AG09319 (cell line): ENCODE results near the gene CR1.

ENCODE experiments used
- DNase-seq: peaks from one replicate; pipeline ENCODE4 v3.0.0-alpha.2; 2010; ENCODE audit warnings: low read depth; ENCODE audit errors: extremely low read depth
- TF ChIP-seq, protein P1 (sequence below): IDR thresholded peaks from 2 replicates; pipeline ENCODE4 v1.5.1; 2011; ENCODE audit warnings: low read depth, mild to moderate bottlenecking, inconsistent platforms, low read length, moderate library complexity

CR1 gene

DNA sequence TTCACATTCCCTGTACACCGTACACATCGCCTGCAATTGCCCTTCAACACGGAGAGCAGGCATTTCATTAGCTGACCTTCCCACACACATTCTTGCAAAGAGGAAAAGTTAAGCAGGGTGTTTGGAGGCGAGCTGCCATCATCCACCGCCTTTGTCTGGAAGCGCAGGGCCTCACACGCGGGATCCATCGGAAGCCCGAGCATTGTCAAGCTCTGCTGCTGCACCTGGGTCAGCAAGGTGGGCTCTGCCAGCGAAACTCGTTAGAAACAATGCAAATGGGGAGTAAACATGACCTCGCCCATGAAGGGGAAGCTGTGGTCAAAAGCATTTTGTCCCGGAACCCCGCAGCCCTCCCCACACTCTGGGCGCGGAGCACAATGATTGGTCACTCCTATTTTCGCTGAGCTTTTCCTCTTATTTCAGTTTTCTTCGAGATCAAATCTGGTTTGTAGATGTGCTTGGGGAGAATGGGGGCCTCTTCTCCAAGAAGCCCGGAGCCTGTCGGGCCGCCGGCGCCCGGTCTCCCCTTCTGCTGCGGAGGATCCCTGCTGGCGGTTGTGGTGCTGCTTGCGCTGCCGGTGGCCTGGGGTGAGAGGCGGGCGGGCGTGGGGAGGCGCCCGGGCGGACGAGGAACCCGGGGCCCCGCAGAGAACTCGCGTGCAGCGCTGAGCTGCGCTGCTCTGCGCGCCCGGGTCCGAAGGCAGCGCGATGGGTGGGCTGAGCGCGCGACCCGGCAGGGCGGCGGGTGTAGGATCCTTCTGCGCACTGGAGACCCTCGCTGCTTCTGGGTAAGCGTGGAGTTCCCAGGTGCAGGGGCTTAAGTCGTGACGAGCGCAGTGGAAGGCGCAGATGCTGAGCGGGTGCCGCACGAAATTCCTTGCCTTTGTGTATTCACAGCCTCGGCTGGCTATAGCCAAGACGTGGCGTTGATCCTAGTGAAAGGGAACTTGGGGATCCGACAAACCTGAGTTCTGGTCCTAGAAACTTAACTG lies at the start of gene CR1:
Gene CR1, plus strand, starts transcription at position 357 of the 992 bp plus-strand sequence. Its CDS starts 111 bp downstream, at position 468.
- DNase-seq = no peak
- TF ChIP-seq, protein P1, sequence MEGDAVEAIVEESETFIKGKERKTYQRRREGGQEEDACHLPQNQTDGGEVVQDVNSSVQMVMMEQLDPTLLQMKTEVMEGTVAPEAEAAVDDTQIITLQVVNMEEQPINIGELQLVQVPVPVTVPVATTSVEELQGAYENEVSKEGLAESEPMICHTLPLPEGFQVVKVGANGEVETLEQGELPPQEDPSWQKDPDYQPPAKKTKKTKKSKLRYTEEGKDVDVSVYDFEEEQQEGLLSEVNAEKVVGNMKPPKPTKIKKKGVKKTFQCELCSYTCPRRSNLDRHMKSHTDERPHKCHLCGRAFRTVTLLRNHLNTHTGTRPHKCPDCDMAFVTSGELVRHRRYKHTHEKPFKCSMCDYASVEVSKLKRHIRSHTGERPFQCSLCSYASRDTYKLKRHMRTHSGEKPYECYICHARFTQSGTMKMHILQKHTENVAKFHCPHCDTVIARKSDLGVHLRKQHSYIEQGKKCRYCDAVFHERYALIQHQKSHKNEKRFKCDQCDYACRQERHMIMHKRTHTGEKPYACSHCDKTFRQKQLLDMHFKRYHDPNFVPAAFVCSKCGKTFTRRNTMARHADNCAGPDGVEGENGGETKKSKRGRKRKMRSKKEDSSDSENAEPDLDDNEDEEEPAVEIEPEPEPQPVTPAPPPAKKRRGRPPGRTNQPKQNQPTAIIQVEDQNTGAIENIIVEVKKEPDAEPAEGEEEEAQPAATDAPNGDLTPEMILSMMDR = no peak

DNA sequence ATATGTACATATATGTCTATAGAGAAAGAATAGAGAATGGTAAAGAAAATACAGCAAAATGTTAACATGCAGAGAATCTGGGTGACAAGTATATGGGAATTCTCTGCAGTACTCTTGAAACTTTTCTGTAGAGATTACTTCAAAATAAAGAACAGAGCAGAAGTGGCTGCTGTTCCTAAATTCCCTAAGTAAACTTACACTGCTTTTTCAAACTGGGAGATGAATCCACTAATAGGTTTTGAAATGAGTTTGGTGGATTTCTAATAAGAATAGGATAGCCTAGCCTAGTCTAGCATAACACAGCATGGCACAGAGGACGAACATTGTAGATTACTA lies 42.3 kb upstream of the CR1 start:
- TF ChIP-seq, protein P1 = no peak
- no peak for DNase-seq

DNA sequence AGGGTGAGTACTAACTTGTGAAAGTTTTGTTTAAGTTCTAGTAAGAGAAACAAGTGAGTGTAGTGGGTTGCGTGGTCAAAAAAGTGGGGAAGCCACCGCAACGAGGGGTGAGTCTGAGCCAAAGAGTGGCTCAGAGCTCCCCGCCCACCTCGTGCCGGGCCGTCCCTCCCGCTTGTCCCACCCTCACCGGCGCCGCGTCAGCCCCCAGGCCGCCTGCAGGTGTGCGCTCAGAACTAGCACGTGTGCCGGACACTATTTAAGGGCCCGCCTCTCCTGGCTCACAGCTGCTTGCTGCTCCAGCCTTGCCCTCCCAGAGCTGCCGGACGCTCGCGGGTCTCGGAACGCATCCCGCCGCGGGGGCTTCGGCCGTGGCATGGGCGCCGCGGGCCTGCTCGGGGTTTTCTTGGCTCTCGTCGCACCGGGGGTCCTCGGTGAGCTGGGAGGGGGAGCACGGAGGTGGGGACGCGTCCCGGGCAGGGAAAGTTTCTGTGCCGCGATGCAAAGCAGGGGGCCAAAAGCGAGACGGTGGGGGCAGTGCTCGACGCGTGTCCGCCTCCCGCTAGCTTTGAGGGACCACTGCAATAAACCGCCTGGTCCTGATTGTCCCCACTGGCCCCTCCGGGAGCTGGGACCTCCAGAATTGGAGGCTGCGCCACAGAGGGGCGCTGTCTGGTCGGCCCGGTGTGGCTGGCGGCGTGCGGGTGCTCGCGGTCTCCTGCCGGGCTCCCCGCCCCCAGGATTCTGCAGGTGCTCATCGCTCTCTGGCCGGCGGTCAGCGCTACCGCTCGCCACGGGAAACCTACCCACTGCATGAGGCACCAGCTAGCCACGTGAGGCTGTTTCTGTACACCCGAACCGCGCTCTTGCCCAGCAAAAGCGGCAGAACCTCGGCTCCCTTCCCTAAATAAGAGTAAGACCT lies 41.7 kb upstream of the CR1 start, which contains the start of gene CR2:
Gene CR2, plus strand, starts transcription at position 283 of the 919 bp plus-strand sequence. Its CDS starts 91 bp downstream, at position 374.
- no peak for DNase-seq
- TF ChIP-seq, protein P1 = no peak

DNA sequence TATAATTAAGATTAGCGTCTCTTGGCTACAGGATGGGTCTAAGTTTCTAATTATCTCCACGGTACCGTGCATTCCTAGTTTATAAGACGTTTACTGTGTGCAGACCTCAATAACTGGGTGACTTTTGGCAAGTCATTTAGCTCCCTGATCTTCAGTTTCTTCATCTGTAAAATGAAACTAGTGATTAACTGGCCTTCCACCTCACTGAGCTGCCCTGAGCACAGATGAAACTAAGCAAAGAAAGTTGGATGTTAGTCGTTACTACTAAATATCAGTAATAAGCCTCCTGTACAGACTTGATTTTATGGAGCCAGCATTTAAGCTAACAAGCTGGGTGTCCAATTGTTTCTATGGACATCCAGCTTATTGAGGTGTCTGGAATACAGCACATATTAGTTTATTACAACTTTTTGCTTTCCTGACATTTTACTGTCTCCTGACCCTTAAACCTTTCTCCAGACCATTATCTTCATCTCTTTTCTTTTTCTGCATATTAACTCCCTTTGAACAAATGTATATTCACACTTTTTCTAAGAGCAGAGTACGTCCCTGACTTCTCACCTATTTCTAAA lies 40.7 kb upstream of the CR1 start:
- TF ChIP-seq, protein P1 = no peak
- no peak for DNase-seq

DNA sequence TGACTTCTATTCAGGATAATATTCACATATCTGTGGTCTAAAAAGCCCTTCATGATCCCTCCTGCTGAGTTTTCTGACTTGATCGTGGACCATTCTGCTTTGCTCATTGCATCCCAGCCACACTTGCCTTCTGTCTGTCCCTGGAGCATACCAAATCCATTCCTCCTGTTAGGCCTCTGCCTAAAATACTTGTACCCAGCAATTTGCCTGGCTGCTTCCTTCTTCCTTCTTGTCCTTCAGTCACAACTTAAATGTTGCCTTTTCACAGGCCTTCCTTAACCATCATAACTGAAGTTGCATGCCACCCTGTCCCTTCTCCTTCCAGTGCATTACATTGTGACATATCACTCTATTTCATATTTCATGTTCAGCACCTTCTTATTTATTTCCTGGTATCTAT lies 37.5 kb upstream of the CR1 start:
- DNase-seq = no peak
- TF ChIP-seq, protein P1 = no peak

DNA sequence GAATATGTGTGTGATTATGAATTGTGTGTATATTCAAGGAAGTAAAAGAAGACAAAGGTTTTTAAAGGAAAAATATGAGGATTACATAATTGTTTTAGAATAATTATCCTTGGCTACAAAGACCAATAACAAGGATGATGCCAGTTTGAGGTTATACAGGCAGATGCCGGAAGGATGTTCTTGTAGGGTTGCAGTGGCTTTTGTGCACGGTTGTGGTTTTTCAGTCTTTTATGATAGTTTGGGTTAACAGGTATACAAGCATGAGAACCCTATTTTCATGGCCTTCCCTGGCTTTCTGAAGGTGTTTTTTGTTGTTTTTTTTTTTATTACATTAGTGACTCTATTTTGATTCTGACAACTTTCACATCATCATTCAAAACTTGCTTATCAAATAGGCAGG lies 36.9 kb upstream of the CR1 start:
- TF ChIP-seq, protein P1 = no peak
- DNase-seq = no peak
